AG04449 (cell line): ENCODE measurements around the gene IKZF3.

ENCODE experiments used
- CTCF ChIA-PET: fragments of 350-600 bp; formaldehyde crosslinking; extraction: SDS; loops from one replicate; lab custom pipeline; 2021; ENCODE audit warnings: antibody characterized with exemption; lab: Yijun Ruan, JAX
- POLR2A ChIA-PET: fragments of 400-600, 350-600 bp; formaldehyde crosslinking; extraction: SDS; loops from one replicate; lab custom pipeline; 2020; ENCODE audit warnings: antibody characterized with exemption, inconsistent platforms; lab: Yijun Ruan, JAX
- DNase-seq: peaks from one replicate; pipeline ENCODE4 v3.0.0-alpha.2; 2010; ENCODE audit warnings: low read depth, low spot score
- H3K4me3 ChIP-seq: 2 replicates; pipeline ENCODE4 v1.5.1; 2011; ENCODE audit warnings: low read depth, mild to moderate bottlenecking, control low read depth, low read length
- CTCF ChIP-seq: IDR thresholded peaks from one replicate; pipeline ENCODE4 v1.5.1; 2011; ENCODE audit warnings: mild to moderate bottlenecking, moderate library complexity, low read length, control low read depth, inconsistent platforms; ENCODE audit not compliant: insufficient read depth; ENCODE audit errors: missing control alignments

IKZF3 gene

GRCh38 chr17:39870776-39871175 is 6.7 kb upstream of the IKZF3 start:
- POLR2A ChIA-PET = no interaction called here
- DNase-seq = no peak
- CTCF ChIA-PET = interaction anchor here (0.9 to 4.8 kb wide), 4 partner anchors 109 to 249 kb away, joined by 3 to 109 read pairs (median 3); partner anchors contain the start of gene PSMD3
- no peak for TF ChIP-seq CTCF
- no peak overlapping the region for H3K4me3 ChIP-seq

- ChIA-PET CTCF (interaction anchor here (1.2 kb wide), 1 partner anchor 112 kb away, joined by 5 read pairs; the partner anchor contains the start of gene PSMD3), POLR2A (no interaction called here)
- DNase-seq = no peak
- H3K4me3 ChIP-seq = no peak overlapping the region
- no peak for TF ChIP-seq CTCF
Measured at GRCh38 chr17:39868554-39868942, 4.4 kb upstream of the IKZF3 start.

GRCh38 chr17:39867880-39868553 is 3.9 kb upstream of the IKZF3 start, which contains the start of gene ZPBP2:
Gene ZPBP2 (plus strand): TSS chr17:39868202. CDS start chr17:39868355, 153 bp downstream.
- ChIA-PET POLR2A (no interaction called here), CTCF (interaction anchor here (1.0 to 1.2 kb wide), 2 partner anchors 112 kb away, joined by 3 to 5 read pairs; partner anchors contain the start of gene PSMD3)
- TF ChIP-seq CTCF = no peak
- no peak for DNase-seq
- no peak within 1 kb of the TSS for H3K4me3 ChIP-seq

- CTCF ChIA-PET = interaction anchor here (1.0 kb wide), 1 partner anchor 113 kb away, joined by 3 read pairs; the partner anchor contains the start of gene PSMD3
- POLR2A ChIA-PET = no interaction called here
Measured at GRCh38 chr17:39867084-39867879, 3.2 kb upstream of the IKZF3 start.

GRCh38 chr17:39866013-39866730 is 2.1 kb upstream of the IKZF3 start:
- POLR2A ChIA-PET = no interaction called here
- DNase-seq = no peak
- CTCF ChIA-PET = interaction anchor here (1.4 kb wide), 1 partner anchor 160 kb away, joined by 3 read pairs; no protein-coding TSS in a partner anchor
- H3K4me3 ChIP-seq = no peak overlapping the region
- no peak for TF ChIP-seq CTCF

More at GRCh38 chr17:39867084-39867879, 3.2 kb upstream of the IKZF3 start:
- DNase-seq = no peak
- no peak overlapping the region for H3K4me3 ChIP-seq
- TF ChIP-seq CTCF = no peak
